Fibroblast of lung (primary cell): Measurements from ENCODE around the gene PROP1. TPM values are rescaled to one million over a fixed set of nuclear protein-coding genes. Genes with fewer than 3 reads are reported as not detected.
"Not testable (repeated sequence)": the region's sequence is repeated elsewhere in the genome, so short reads cannot be mapped to it uniquely, and the experiment has no call there.

Experiments used
- DNase-seq, 2 donors: peaks; one replicate each; pipeline versions ENCODE4 v3.0.0 to v3.0.0-alpha.2; 2010; ENCODE audit warnings: low read depth in 2 of 2
- H2AFZ ChIP-seq: 2 replicates; pipeline ENCODE4 v1.5.1; 2012; ENCODE audit warnings: low read length, control low read depth, inconsistent platforms
- H3K27ac ChIP-seq: 2 replicates; pipeline ENCODE4 v1.5.1; 2011; ENCODE audit warnings: low read length, control low read depth; ENCODE audit not compliant: insufficient read depth
- H3K27me3 ChIP-seq: 2 replicates; pipeline ENCODE4 v1.5.1; 2011; ENCODE audit warnings: mild to moderate bottlenecking, low read length; ENCODE audit not compliant: control insufficient read depth, insufficient read depth
- H3K36me3 ChIP-seq: 2 replicates; pipeline ENCODE4 v1.5.1; 2011; ENCODE audit warnings: low read length; ENCODE audit not compliant: control insufficient read depth, insufficient read depth
- H3K4me1 ChIP-seq: 2 replicates; pipeline ENCODE4 v1.5.1; 2011; ENCODE audit warnings: low read length; ENCODE audit not compliant: control insufficient read depth, insufficient read depth; ENCODE audit errors: extremely low read depth
- H3K4me2 ChIP-seq: 2 replicates; pipeline ENCODE4 v1.5.1; 2011; ENCODE audit warnings: low read length, control low read depth; ENCODE audit not compliant: insufficient read depth; ENCODE audit errors: extremely low read depth
- H3K4me3 ChIP-seq, 4 experiments: fragments of 200-600 bp in 1 of 4; sonication (generic) in 1 of 4; replicated peaks in 1 of 4; 2 replicates each; pipeline ENCODE4 v1.5.1; 2011 to 2016; ENCODE audit warnings: low read length in 4 of 4, low read depth in 3 of 4, mild to moderate bottlenecking in 3 of 4, control low read depth in 2 of 4, inconsistent platforms in 1 of 4, mixed read lengths in 1 of 4; ENCODE audit not compliant: insufficient read depth in 1 of 4; ENCODE audit errors: control extremely low read depth in 1 of 4
- H3K79me2 ChIP-seq: 2 replicates; pipeline ENCODE4 v1.5.1; 2012; ENCODE audit warnings: mild to moderate bottlenecking, low read length, inconsistent platforms; ENCODE audit not compliant: control insufficient read depth, insufficient read depth
- H3K9ac ChIP-seq: 2 replicates; pipeline ENCODE4 v1.5.1; 2011; ENCODE audit warnings: mild to moderate bottlenecking, low read length, control low read depth; ENCODE audit not compliant: insufficient read depth
- H3K9me3 ChIP-seq: 2 replicates; pipeline ENCODE4 v1.5.1; 2012; ENCODE audit warnings: low read depth, low read length; ENCODE audit not compliant: control insufficient read depth, insufficient read depth
- H4K20me1 ChIP-seq: 2 replicates; pipeline ENCODE4 v1.5.1; 2011; ENCODE audit warnings: low read length; ENCODE audit not compliant: control insufficient read depth, insufficient read depth; ENCODE audit errors: extremely low read depth
- CTCF ChIP-seq, 2 donors: IDR thresholded peaks in 1 of 2; conservative IDR thresholded peaks in 1 of 2; 1 replicate in 1 of 2; 2 replicates in 1 of 2; pipeline ENCODE4 v1.5.1; 2011 to 2012; ENCODE audit warnings: low read length in 2 of 2, control low read depth in 1 of 2, inconsistent platforms in 1 of 2, low read depth in 1 of 2, mild to moderate bottlenecking in 1 of 2
- EZH2 ChIP-seq: IDR thresholded peaks from 2 replicates; pipeline ENCODE4 v1.5.1; 2012; ENCODE audit warnings: low read length, control low read depth, mild to moderate bottlenecking; ENCODE audit errors: missing control alignments
- polyA plus RNA-seq, 2 donors: library from polyadenylated mRNA; depleted of rRNA in 1 of 2; stranded (reverse) in 1 of 2; unstranded in 1 of 2; fragments of >200 nt; gene quantifications; 2 replicates each; pipeline ENCODE4 v1.2.1, GENCODE V29; 2011 to 2012; ENCODE audit warnings: missing spikeins in 1 of 2
- total RNA-seq: library from RNA; depleted of rRNA; stranded (reverse); fragments of >200 nt; gene quantifications from 2 replicates; pipeline ENCODE4 v1.2.1, GENCODE V29; 2014

PROP1 gene
- total and polyA plus RNA-seq, 2 donors (not counting 1 experiment from before 2014, with no cell fraction given) = not detected

GRCh38 chr5:177972613-177973012 lies 23.4 kb downstream of the PROP1 start:
- TF ChIP-seq EZH2 (no peak), CTCF (conservative IDR thresholded peaks at IDR 0.05 in 1 of 2, IDR thresholded peaks at IDR 0.05 in 1 of 2; ENCODE audit: low read depth in 1 of 2, low read length in 2 of 2) (no peak)
- Histone ChIP-seq H2AFZ (no peak overlapping the region), H3K36me3 (no peaks in the 10 kb centered on the region), H3K27ac (no peak overlapping the region), H3K4me2 (no peak overlapping the region), H3K9me3 (no peaks in the 10 kb centered on the region), H4K20me1 (no peaks in the 10 kb centered on the region), H3K4me3 (no peak overlapping the region), H3K4me1 (no peaks in the 10 kb centered on the region), H3K79me2 (no peaks in the 10 kb centered on the region), H3K9ac (no peak overlapping the region), H3K27me3 (no peaks in the 10 kb centered on the region)
- DNase-seq = peak in 1 of 2 donors; percentile 5

- not testable (repeated sequence) for H4K20me1 ChIP-seq, H3K4me1 ChIP-seq, H3K27me3 ChIP-seq, H3K4me2 ChIP-seq, H2AFZ ChIP-seq, H3K9me3 ChIP-seq, H3K36me3 ChIP-seq, H3K4me3 ChIP-seq, H3K27ac ChIP-seq, H3K9ac ChIP-seq, DNase-seq, H3K79me2 ChIP-seq
Measured at GRCh38 chr5:177972014-177972413, 24.0 kb downstream of the PROP1 start.

GRCh38 chr5:177968661-177969211 lies 27.3 kb downstream of the PROP1 start:
- no peak overlapping the region for H3K27ac ChIP-seq
- no peaks in the 10 kb centered on the region for H3K27me3 ChIP-seq
- H3K4me2 ChIP-seq = no peak overlapping the region
- H3K9ac ChIP-seq = no peak overlapping the region
- DNase-seq = no peak
- no peaks in the 10 kb centered on the region for H3K4me1 ChIP-seq
- no peaks in the 10 kb centered on the region for H4K20me1 ChIP-seq
- TF ChIP-seq EZH2 = no peak
- H3K9me3 ChIP-seq = no peaks in the 10 kb centered on the region
- no peaks in the 10 kb centered on the region for H3K36me3 ChIP-seq
- H3K4me3 ChIP-seq = no peak overlapping the region
- H2AFZ ChIP-seq = no peak overlapping the region
- H3K79me2 ChIP-seq = no peaks in the 10 kb centered on the region

GRCh38 chr5:177967221-177967887 lies 28.7 kb downstream of the PROP1 start:
- peak in 1 of 2 donors; percentile 19 for DNase-seq
- Histone ChIP-seq H4K20me1 (no peaks in the 10 kb centered on the region), H3K4me1 (no peaks in the 10 kb centered on the region), H3K4me2 (no peak overlapping the region), H3K4me3 (no peak overlapping the region), H3K27me3 (no peaks in the 10 kb centered on the region), H3K79me2 (no peaks in the 10 kb centered on the region), H3K36me3 (no peaks in the 10 kb centered on the region), H3K9ac (no peak overlapping the region), H3K9me3 (no peaks in the 10 kb centered on the region), H3K27ac (no peak overlapping the region), H2AFZ (no peak overlapping the region)
- TF ChIP-seq EZH2 = no peak
- TF ChIP-seq CTCF (conservative IDR thresholded peaks at IDR 0.05 in 1 of 2, IDR thresholded peaks at IDR 0.05 in 1 of 2; ENCODE audit: low read depth in 1 of 2, low read length in 2 of 2) = no peak
